Liver (tissue), 9 donors: ENCODE measurements around the gene TBCB. TPM values are rescaled to one million over a fixed set of nuclear protein-coding genes. Genes with fewer than 3 reads are reported as not detected.

Experiments used
- DNase-seq: peaks from one replicate; pipeline ENCODE4 v3.0.0-alpha.2; 2017; ENCODE audit warnings: low spot score
- H3K27ac ChIP-seq, 2 donors: one replicate each; pipeline ENCODE4 v1.7.0; 2013; ENCODE audit warnings: inconsistent platforms in 2 of 2, low read length in 2 of 2, control low read depth in 1 of 2, low read depth in 1 of 2, mild to moderate bottlenecking in 1 of 2
- H3K27me3 ChIP-seq, 4 donors: one replicate each; pipeline versions ENCODE4 v1.6.1 to v1.7.0; 2013; ENCODE audit warnings: low read length in 3 of 4, inconsistent platforms in 1 of 4, mild to moderate bottlenecking in 1 of 4, moderate library complexity in 1 of 4; ENCODE audit not compliant: control insufficient read depth in 4 of 4, insufficient read depth in 4 of 4
- H3K36me3 ChIP-seq, 4 donors: one replicate each; pipeline versions ENCODE4 v1.6.1 to v1.7.0; 2013; ENCODE audit warnings: low read length in 3 of 4, mild to moderate bottlenecking in 3 of 4, low read depth in 1 of 4, moderate library complexity in 1 of 4; ENCODE audit not compliant: control insufficient read depth in 4 of 4, insufficient read depth in 3 of 4
- H3K4me1 ChIP-seq, 4 donors: one replicate each; pipeline versions ENCODE4 v1.6.1 to v1.7.0; 2013; ENCODE audit warnings: low read length in 3 of 4, mild to moderate bottlenecking in 3 of 4, moderate library complexity in 1 of 4; ENCODE audit not compliant: control insufficient read depth in 4 of 4, insufficient read depth in 4 of 4
- H3K4me3 ChIP-seq, 3 donors: one replicate each; pipeline versions ENCODE4 v1.6.1 to v1.7.0; 2013; ENCODE audit warnings: low read length in 3 of 3, control low read depth in 1 of 3, low read depth in 1 of 3, mild to moderate bottlenecking in 1 of 3
- H3K9ac ChIP-seq, 2 donors: one replicate each; pipeline ENCODE4 v1.7.0; 2013; ENCODE audit warnings: low read length in 2 of 2, mild to moderate bottlenecking in 2 of 2, moderate library complexity in 2 of 2, control low read depth in 1 of 2, low read depth in 1 of 2
- H3K9me3 ChIP-seq, 4 donors: one replicate each; pipeline versions ENCODE4 v1.6.1 to v1.7.0; 2013; ENCODE audit warnings: low read length in 3 of 4; ENCODE audit not compliant: control insufficient read depth in 4 of 4
- ATF3 ChIP-seq: IDR thresholded peaks from 2 replicates; pipeline ENCODE4 v1.6.1; 2016; ENCODE audit warnings: antibody characterized with exemption
- CTCF ChIP-seq: fragments of 150-350 bp; IDR thresholded peaks from 2 replicates; pipeline ENCODE4 v1.5.1; 2017; ENCODE audit warnings: improper control_type of control experiment, low read depth, low read length; ENCODE audit not compliant: missing input control
- EGR1 ChIP-seq, 2 donors: IDR thresholded peaks; 2 replicates each; pipeline ENCODE4 v1.6.1; 2016 to 2018; ENCODE audit warnings: antibody characterized with exemption in 2 of 2, low read depth in 2 of 2
- FOXA1 ChIP-seq: IDR thresholded peaks from 2 replicates; pipeline ENCODE4 v1.6.1; 2016; ENCODE audit warnings: antibody characterized with exemption
- FOXA2 ChIP-seq: IDR thresholded peaks from 2 replicates; pipeline ENCODE4 v1.6.1; 2016; ENCODE audit warnings: antibody characterized with exemption
- GABPA ChIP-seq, 2 donors: IDR thresholded peaks in 1 of 2; conservative IDR thresholded peaks in 1 of 2; 2 replicates each; pipeline ENCODE4 v1.6.1; 2016; ENCODE audit warnings: antibody characterized with exemption in 2 of 2, mild to moderate bottlenecking in 1 of 2, moderate library complexity in 1 of 2
- HNF4A ChIP-seq, 2 donors: conservative IDR thresholded peaks; 2 replicates each; pipeline ENCODE4 v1.6.1; 2016; ENCODE audit warnings: antibody characterized with exemption in 2 of 2, mild to moderate bottlenecking in 2 of 2
- HNF4G ChIP-seq: IDR thresholded peaks from 2 replicates; pipeline ENCODE4 v1.6.1; 2016; ENCODE audit warnings: antibody characterized with exemption
- MAX ChIP-seq: IDR thresholded peaks from 2 replicates; pipeline ENCODE4 v1.6.1; 2016; ENCODE audit warnings: antibody characterized with exemption
- NR2F2 ChIP-seq: IDR thresholded peaks from 2 replicates; pipeline ENCODE4 v1.6.1; 2016; ENCODE audit warnings: antibody characterized with exemption
- REST ChIP-seq: IDR thresholded peaks from 2 replicates; pipeline ENCODE4 v1.6.1; 2016; ENCODE audit warnings: antibody characterized with exemption, mild to moderate bottlenecking
- SP1 ChIP-seq: IDR thresholded peaks from 2 replicates; pipeline ENCODE4 v1.6.1; 2018; ENCODE audit warnings: antibody characterized with exemption, mild to moderate bottlenecking
- TAF1 ChIP-seq: conservative IDR thresholded peaks from 2 replicates; pipeline ENCODE4 v1.6.1; 2016; ENCODE audit warnings: antibody characterized with exemption, mild to moderate bottlenecking
- YY1 ChIP-seq: IDR thresholded peaks from 2 replicates; pipeline ENCODE4 v1.6.1; 2016; ENCODE audit warnings: antibody characterized with exemption, mild to moderate bottlenecking
- ZBTB33 ChIP-seq: IDR thresholded peaks from 2 replicates; pipeline ENCODE4 v1.6.1; 2016; ENCODE audit warnings: antibody characterized with exemption
- WGBS: extraction: QIAGEN DNeasy Blood & Tissue Kit; methylation state at CpG from one replicate; pipeline ENCODE4 v1.1.7; 2013; 5-methylcytosine and 5-hydroxymethylcytosine counted together
- polyA plus RNA-seq, 2 donors: library from polyadenylated mRNA; stranded (reverse) in 1 of 2; unstranded in 1 of 2; fragments of 200-250 nt in 1 of 2; fragments of >200 nt in 1 of 2; fragmentation: Nextera tagmentation in 1 of 2; extraction: Ambion mirVana in 1 of 2; gene quantifications; one replicate each; pipeline versions ENCODE4 v1.2.1 to v1.2.3, GENCODE V29; 2013 to 2015
- total RNA-seq, 2 donors: library from RNA; depleted of rRNA; stranded (reverse); fragments of >200 nt; gene quantifications; one replicate each; pipeline ENCODE4 v1.2.3, GENCODE V29; 2014
- donor health status: healthy.
- donor health status: healthy.
- donor health status: healthy.
- donor health status: healthy.
- donor health status: healthy.

TBCB gene
- total and polyA plus RNA-seq, 4 donors, result 29.8 to 61.3 (median 39.8) TPM

- no peak for DNase-seq
- no peaks in the 10 kb centered on the region for H3K27me3 ChIP-seq
- peaks cover 4 to 8% (median 6%) of the 10 kb centered on the region in 4 donors for H3K4me1 ChIP-seq
- H3K27ac ChIP-seq, result no peak overlapping the region
- no peak overlapping the region for H3K9ac ChIP-seq
- peaks cover 25 to 55% (median 44%) of the 10 kb centered on the region in 4 donors for H3K36me3 ChIP-seq
- no peaks in the 10 kb centered on the region for H3K9me3 ChIP-seq
- no peak for TF ChIP-seq NR2F2
- TF ChIP-seq REST, result no peak
- TF ChIP-seq FOXA2, result no peak
- TF ChIP-seq GABPA (IDR thresholded peaks at IDR 0.05 in 1 of 2, conservative IDR thresholded peaks at IDR 0.05 in 1 of 2), result no peak
- no peak for TF ChIP-seq CTCF
- no peak for TF ChIP-seq MAX
- no peak for TF ChIP-seq YY1
- no peak for TF ChIP-seq ATF3
- TF ChIP-seq EGR1 (IDR thresholded peaks at IDR 0.05; ENCODE audit: low read depth in 2 of 2), result no peak
- TF ChIP-seq HNF4G, result no peak
- no peak for TF ChIP-seq HNF4A (conservative IDR thresholded peaks at IDR 0.05)
- TF ChIP-seq SP1, result no peak
- 97% methylated on average over 6 of the region's 6 CpGs for WGBS
- H3K4me3 ChIP-seq, result no peak overlapping the region
Observed at GRCh38 chr19:36144624-36145023, 29.4 kb downstream of the TBCB start.

- H3K9ac ChIP-seq, result no peak overlapping the region
- no peak for TF ChIP-seq FOXA2
- TF ChIP-seq FOXA1, result no peak
- no peak for TF ChIP-seq ZBTB33
- TF ChIP-seq TAF1, result no peak
- no peak for DNase-seq
- no peak overlapping the region for H3K4me3 ChIP-seq
- H3K27me3 ChIP-seq, result no peaks in the 10 kb centered on the region
- WGBS, result 93% methylated on average over 13 of the region's 13 CpGs
- no peak overlapping the region for H3K27ac ChIP-seq
- H3K9me3 ChIP-seq, result no peaks in the 10 kb centered on the region
- no peaks in the 10 kb centered on the region for H3K4me1 ChIP-seq
- peaks cover 28 to 55% (median 39%) of the 10 kb centered on the region in 4 donors for H3K36me3 ChIP-seq
Observed at GRCh38 chr19:36149673-36150406, 34.6 kb downstream of the TBCB start.
